ENCODE results near the gene GSTO2. TPM values are rescaled to one million over a fixed set of nuclear protein-coding genes. Genes with fewer than 3 reads are reported as not detected.

Gene GSTO2
- total and polyA plus RNA-seq, 5 experiments from 2014 or later, result 0.15 to 2.0 (median 1.4) TPM

DNA sequence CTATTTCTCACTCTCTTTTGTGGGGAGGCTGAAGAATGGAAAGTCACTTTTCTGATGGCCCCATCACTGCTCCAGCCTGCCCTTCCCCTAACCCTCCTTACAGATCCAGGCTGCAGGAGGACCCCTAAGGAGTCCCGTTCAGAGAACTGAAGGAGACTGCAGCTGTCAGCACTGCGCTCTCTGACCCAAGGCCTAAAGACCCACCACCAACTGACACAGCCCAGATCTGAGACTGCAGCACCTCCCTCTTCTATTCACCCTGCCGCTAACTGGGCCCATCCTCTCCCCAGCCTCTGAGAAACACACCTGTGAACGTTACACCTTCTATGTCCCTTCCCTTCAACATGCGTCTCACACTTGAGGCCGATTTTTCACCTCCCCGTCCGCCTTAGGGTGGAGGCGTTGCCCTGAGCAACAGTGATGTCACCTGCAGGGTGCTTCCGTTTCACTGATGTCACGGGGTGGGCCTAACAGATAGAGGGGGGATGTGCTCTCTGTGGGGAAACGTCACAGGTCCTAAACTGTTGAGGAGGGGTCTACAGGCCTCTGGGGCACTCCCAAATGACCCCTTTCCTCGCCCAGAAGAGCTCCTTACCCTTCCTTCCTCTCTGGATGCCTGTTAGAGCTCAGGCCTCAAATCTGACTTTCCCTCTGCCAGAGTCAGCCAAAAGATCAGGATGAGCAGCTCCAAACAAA lies 64.2 kb downstream of the GSTO2 start:
- H3K4me1 Mint-ChIP-seq, result peaks cover 47 to 88% (median 86%) of the 10 kb centered on the region in 4 donors
- POLR2A ChIA-PET, result interaction anchor here (1.4 to 7.6 kb wide), 3 partner anchors 10 to 26 kb away, joined by 3 to 93 read pairs (median 5); no protein-coding TSS in a partner anchor
- H3K36me3 Mint-ChIP-seq, result peaks cover 0 to 14% (median 0%) of the 10 kb centered on the region in 3 donors
- H3K27me3 Mint-ChIP-seq, result peaks cover 0 to 2% (median 0%) of the 10 kb centered on the region in 5 donors
- peak overlapping the region; percentile 61 to 100 (median 76) for H3K4me3 Mint-ChIP-seq
- H3K27ac Mint-ChIP-seq, result peak overlapping the region; percentile 90 to 100 (median 98)
- H3K9me3 Mint-ChIP-seq, result no peaks in the 10 kb centered on the region
- ATAC-seq (peak; percentile 33 to 70), DNase-seq (peak; percentile 57 to 95 (median 88))

DNA sequence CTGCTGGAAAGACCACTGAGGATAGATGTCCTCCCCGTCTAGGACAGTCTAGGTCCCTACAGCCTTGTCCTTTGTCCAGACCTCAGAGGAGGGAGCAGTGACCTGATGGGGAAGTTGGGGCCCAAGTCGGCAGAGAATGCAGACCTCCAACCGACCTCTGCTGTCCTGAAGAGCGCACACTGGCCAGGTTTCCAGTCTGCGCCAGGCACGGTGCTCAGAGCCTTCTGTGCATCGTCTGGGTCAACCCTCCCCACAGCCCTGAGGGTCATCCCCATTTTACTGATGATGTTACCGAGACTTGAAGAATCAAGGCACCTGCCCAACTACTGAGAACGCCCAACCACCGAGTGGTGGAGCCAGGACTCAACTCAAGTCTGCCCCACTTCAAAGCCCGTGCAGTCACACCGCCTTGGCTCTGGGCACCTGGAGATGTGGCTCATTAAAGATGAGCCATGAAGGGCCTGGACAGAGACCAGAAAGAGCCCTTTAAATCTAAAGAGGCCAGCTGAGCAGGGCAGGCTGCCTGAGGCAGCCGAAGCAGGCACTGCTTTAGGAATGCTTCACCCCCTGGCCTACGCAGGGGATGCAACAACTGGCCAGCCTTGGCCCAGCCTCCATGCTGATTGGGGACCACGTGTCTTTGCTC lies 64.9 kb downstream of the GSTO2 start:
- Mint-ChIP-seq H3K9me3 (no peaks in the 10 kb centered on the region), H3K27me3 (peaks cover 0 to under 1% (median 0%) of the 10 kb centered on the region in 5 donors), H3K36me3 (peaks cover 0 to 14% (median 0%) of the 10 kb centered on the region in 3 donors), H3K27ac (peak overlapping the region; percentile 90 to 100 (median 98)), H3K4me3 (peak overlapping the region; percentile 61 to 100 (median 76)), H3K4me1 (peaks cover 45 to 83% (median 82%) of the 10 kb centered on the region in 4 donors)
- DNase-seq, result no peak
- no peak for ATAC-seq
- POLR2A ChIA-PET, result interaction anchor here (0.5 to 7.6 kb wide), 8 partner anchors 11 to 74 kb away, joined by 3 to 93 read pairs (median 4); no protein-coding TSS in a partner anchor

DNA sequence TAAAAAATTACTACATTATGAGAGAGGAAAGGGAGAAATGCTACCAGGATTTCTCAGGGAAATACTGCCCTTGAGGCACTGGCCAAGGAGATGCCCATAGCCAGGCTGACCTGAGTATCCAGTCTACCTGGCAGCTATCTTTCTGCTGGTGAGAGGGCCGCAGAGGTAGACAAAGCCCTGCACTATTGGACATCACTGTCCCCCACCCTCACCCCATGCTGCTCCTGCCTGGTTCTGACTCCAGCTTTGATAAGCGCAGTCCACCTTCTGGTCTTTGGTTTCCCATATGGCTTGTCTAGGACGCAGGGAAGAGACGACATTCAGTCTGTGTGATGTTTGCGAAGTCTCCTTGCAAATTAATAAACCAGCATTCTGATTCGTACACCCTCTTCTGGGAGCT lies 65.6 kb downstream of the GSTO2 start:
- Mint-ChIP-seq H3K4me1 (peaks cover 39 to 83% (median 82%) of the 10 kb centered on the region in 4 donors), H3K27me3 (no peaks in the 10 kb centered on the region), H3K4me3 (peak overlapping the region; percentile 45 to 100 (median 98)), H3K36me3 (peaks cover 0 to 14% (median 0%) of the 10 kb centered on the region in 3 donors), H3K9me3 (no peaks in the 10 kb centered on the region), H3K27ac (peak overlapping the region; percentile 90 to 100 (median 98))
- POLR2A ChIA-PET, result interaction anchor here (1.0 to 7.6 kb wide), 7 partner anchors 11 to 75 kb away, joined by 3 to 93 read pairs (median 4); no protein-coding TSS in a partner anchor
- DNase-seq, result no peak
- no peak for ATAC-seq

DNA sequence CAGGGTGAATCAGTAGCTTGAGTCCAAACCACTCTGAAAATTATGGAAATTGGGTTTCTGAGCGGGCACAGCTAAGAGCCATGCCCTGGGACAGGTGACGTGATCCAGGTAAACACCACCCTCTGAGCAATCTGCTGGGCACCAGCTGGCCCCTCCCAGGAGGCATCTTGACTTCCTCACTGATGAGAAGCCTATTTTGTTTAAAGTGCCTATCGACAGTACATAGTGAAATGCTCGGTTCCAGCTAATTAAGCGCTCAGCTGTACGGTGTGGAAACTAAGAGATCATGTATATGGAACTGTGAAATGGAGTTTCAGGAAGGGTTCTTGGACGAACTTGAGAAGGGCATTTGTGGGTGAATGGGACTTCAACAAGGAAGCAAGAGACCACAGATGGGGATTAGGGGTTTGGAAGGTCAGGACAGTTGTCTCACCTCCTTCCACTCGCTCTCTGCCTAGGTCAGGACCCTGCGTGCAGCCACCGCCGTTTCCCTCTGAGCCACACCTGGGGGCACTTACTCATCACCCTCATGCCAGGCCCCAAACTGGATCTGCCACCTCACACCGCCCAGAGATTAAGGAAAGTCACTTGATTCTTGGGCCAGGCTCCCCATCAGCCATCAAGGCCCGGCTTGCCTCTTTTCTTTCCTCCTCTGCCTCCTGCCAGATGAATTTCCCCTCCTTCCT lies 66.1 kb downstream of the GSTO2 start:
- no peaks in the 10 kb centered on the region for H3K27me3 Mint-ChIP-seq
- H3K9me3 Mint-ChIP-seq, result no peaks in the 10 kb centered on the region
- peak overlapping the region; percentile 45 to 100 (median 98) for H3K4me3 Mint-ChIP-seq
- DNase-seq (no peak), ATAC-seq (peak in 1 of 2 donors; percentile 11)
- peak overlapping the region; percentile 90 to 100 (median 98) for H3K27ac Mint-ChIP-seq
- peaks cover 39 to 80% (median 79%) of the 10 kb centered on the region in 4 donors for H3K4me1 Mint-ChIP-seq
- POLR2A ChIA-PET, result interaction anchor here (1.0 to 7.6 kb wide), 7 partner anchors 12 to 75 kb away, joined by 3 to 93 read pairs (median 4); no protein-coding TSS in a partner anchor
- peaks cover 0 to 14% (median 0%) of the 10 kb centered on the region in 3 donors for H3K36me3 Mint-ChIP-seq

DNA sequence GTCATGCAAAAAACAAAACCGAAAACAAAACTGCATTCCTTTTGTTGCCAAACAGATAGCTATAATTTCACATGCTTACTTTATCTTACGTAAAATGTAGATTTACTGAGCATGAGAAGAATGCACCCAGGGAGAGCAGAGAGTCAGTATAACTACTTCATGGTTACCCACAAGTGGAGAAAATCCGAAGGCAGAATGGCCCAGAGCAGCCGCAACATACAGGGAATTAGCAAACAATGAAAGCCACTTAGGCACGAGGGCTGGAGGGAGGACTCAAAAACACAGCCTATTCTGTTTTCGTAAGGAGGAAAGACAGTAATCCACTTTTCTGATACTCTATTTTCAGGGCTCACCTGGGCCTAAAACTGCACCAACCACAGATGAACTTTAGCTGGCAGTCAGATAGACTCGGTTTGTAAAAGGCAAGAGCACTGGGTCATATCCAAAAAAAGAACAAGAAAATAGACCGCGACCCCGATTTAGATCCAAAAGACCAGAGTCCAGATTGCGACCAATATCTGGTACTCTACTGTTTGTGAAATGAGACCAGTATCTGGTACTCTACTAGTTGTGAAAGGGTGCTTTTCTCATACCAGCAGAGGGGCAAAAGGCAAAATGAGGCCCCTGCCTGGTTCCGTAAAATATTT lies 68.0 kb downstream of the GSTO2 start:
- no peak for DNase-seq
- Mint-ChIP-seq H3K4me1 (peaks cover 28 to 65% (median 62%) of the 10 kb centered on the region in 4 donors), H3K27me3 (no peaks in the 10 kb centered on the region), H3K27ac (peak overlapping the region; percentile 93 to 100 (median 98)), H3K9me3 (no peaks in the 10 kb centered on the region), H3K36me3 (peaks cover 0 to 5% (median 0%) of the 10 kb centered on the region in 3 donors), H3K4me3 (peak overlapping the region; percentile 89 to 100 (median 98))
- POLR2A ChIA-PET, result interaction anchor here (0.6 to 7.6 kb wide), 8 partner anchors 9 to 30 kb away, joined by 3 to 93 read pairs (median 4); partner anchors contain the start of gene CFAP58
- ATAC-seq, result no peak

DNA sequence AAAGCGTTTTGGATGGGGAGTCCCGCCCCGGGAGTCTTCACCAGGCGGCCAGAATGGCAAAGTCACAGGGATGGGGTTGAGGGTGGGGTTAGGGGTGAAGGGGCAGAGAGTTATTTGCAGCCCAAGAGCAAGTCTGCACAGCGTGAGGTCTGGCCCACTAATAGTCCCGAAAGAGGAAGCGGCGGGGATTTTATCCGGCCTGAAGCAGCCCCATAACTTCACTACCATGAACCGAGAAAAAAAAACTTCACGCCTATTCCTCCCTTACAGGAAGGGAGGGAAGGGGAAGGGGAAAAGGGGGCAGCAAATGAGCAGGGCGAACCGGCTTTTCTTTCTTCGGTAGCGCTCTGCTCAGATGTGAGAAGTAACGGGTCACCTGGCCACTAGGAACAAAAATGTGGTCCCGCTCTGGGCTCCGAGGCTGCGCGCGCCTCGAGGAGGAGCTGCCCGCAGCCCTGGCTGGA lies 68.6 kb downstream of the GSTO2 start:
- DNase-seq (peak in 1 of 10 donors; percentile 33), ATAC-seq (peak; percentile 3 to 27)
- H3K27ac Mint-ChIP-seq, result peak overlapping the region; percentile 93 to 100 (median 98)
- H3K4me1 Mint-ChIP-seq, result peaks cover 28 to 59% (median 59%) of the 10 kb centered on the region in 4 donors
- no peaks in the 10 kb centered on the region for H3K9me3 Mint-ChIP-seq
- H3K4me3 Mint-ChIP-seq, result peak overlapping the region; percentile 89 to 100 (median 98)
- POLR2A ChIA-PET, result interaction anchor here (0.9 to 7.6 kb wide), 13 partner anchors 8 to 216 kb away, joined by 3 to 93 read pairs (median 7); partner anchors contain the start of genes CFAP58 and SFR1
- H3K36me3 Mint-ChIP-seq, result peaks cover 0 to 4% (median 0%) of the 10 kb centered on the region in 3 donors
- H3K27me3 Mint-ChIP-seq, result no peaks in the 10 kb centered on the region

DNA sequence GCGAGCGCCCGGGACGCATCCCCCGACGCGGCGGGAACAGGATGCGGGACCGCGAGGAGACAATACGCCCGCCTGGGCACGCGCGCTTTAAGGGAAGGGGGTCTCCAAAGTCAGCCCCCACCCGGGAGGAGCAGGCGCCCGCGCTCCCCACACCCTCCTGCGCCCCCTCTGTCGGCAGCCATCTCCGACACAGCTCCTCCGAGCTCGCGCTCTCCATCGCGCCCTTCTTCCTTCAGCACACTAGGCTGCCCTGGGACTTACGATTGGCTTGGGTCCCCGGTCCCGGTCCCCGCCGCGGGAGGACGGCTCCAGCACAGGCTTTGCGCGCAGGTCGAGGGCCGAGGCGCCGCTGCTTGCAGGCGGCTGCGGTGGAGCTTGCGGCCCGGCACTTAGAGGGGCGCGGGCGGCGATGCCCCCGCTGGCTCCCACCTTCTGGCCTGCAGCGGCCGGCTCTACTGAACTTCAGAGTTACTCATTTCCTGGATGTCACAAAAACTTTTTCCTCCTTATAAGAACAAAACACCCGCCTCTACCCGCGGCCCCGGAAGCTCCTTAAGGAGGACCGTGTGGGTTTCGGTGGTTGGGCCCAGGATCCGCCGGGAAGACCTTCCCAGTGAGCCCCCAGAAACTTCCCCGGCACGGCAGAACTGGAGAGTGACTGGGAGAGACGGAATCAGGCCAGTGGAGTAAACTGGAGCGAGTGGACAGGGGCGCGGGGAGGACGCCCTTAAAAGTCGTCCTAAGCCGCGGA lies 69.2 kb downstream of the GSTO2 start, which contains the start of gene ITPRIP:
Gene ITPRIP (minus strand): TSS at position 481 of the 751 bp plus-strand sequence. CDS start 22,414 bp downstream, outside the sequence.
- peak; percentile 56 to 95 (median 74) for DNase-seq
- Mint-ChIP-seq H3K9me3 (no peaks in the 10 kb centered on the region), H3K4me1 (peaks cover 23 to 53% (median 53%) of the 10 kb centered on the region in 4 donors), H3K27me3 (no peaks in the 10 kb centered on the region), H3K4me3 (peak within 1 kb of the TSS; percentile 89 to 100 (median 98)), H3K36me3 (no peaks in the 10 kb centered on the region), H3K27ac (peak within 1 kb of the TSS; percentile 95 to 100 (median 98))
- peak; percentile 73 to 78 for ATAC-seq
- POLR2A ChIA-PET, result interaction anchor here (0.8 to 7.6 kb wide), 20 partner anchors 8 to 421 kb away, joined by 3 to 93 read pairs (median 5); partner anchors contain the start of genes CFAP58, GSTO1, SFR1 and STN1

DNA sequence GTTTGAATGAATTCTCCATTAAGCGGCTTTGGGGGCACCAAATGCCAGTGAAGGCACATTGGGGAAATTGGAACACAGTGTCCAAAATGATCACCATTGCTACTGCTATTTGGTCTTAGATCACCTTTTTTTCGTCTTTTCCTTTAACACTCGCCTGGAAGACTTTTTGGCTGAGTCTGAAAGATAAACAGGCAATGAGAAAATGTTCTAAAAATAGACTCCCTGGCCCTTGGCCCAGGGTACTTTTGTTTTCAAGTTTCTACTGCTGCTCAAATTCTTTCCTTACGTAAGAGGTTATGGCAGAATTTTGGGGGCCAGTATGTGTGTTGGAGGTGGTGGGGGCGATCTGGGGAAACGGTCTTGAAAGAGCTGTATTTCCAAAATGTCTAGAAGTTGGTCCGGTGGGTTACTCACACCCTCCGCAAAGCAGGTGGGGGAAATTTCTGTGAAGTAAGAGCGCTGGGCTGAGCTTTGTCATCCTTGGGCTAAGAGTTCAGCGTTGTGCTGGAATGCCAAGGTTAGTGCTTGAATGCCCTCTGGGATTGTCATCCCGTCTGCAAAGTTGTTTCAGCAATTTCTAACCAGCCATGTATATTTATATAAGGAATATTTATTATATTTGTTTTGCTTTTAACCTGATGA lies 70.6 kb downstream of the GSTO2 start:
- Mint-ChIP-seq H3K27me3 (no peaks in the 10 kb centered on the region), H3K9me3 (no peaks in the 10 kb centered on the region), H3K4me1 (peaks cover 18 to 39% (median 38%) of the 10 kb centered on the region in 4 donors), H3K4me3 (peak overlapping the region; percentile 89 to 100 (median 98)), H3K27ac (peak overlapping the region in 9 of 10 donors; percentile 95 to 100 (median 99)), H3K36me3 (no peaks in the 10 kb centered on the region)
- no peak for DNase-seq
- no peak for ATAC-seq
- POLR2A ChIA-PET, result interaction anchor here (1.1 to 7.6 kb wide), 7 partner anchors 11 to 422 kb away, joined by 3 to 93 read pairs (median 10); partner anchors contain the start of genes CFAP58 and STN1

DNA sequence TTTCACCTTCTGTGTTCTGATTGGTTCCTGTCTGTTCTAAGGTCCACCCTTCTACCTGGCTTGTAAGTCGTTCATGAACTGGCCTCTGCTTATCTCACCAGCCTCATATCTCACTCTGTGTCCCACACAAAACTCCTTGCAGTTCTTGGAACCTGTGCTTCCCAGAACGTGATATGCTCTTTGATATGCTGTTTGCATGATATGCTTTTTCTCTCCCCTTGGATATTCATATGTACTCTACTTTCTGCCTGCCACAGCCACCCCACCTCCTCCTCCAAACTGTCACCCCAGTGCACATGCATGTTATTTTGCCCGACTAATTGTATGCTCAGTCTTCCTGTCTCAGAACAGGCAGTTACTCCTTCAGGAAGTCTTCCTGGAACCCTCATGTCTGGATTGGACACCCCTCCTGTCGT lies 71.1 kb downstream of the GSTO2 start:
- H3K27me3 Mint-ChIP-seq, result no peaks in the 10 kb centered on the region
- H3K36me3 Mint-ChIP-seq, result no peaks in the 10 kb centered on the region
- peak overlapping the region in 8 of 10 donors; percentile 16 to 100 (median 70) for H3K4me3 Mint-ChIP-seq
- ATAC-seq (no peak), DNase-seq (no peak)
- no peaks in the 10 kb centered on the region for H3K9me3 Mint-ChIP-seq
- POLR2A ChIA-PET, result interaction anchor here (2.8 to 7.6 kb wide), 2 partner anchors 11 to 33 kb away, joined by 19 to 93 read pairs; no protein-coding TSS in a partner anchor
- H3K27ac Mint-ChIP-seq, result peak overlapping the region in 5 of 10 donors; percentile 2 to 99 (median 69)
- H3K4me1 Mint-ChIP-seq, result peaks cover 12 to 34% (median 33%) of the 10 kb centered on the region in 4 donors

DNA sequence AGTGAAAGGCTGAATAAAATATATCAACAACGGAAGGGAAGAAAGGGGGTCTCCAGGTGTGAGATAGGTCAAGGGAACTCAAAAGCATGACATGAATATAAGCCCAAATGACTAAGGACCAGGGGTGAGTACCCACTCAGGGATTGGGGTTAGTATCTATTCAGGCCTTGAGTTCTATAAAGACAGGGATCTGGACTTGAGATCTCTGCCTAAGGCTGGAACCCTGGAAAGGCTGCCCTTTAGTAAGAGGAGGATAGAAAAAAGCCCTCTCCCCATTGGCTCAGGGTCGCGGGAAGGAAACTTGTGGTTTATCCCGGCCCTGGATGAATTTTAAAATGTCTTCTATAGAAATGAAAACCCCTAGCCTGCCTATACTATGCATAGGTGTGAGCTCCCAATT lies 71.7 kb downstream of the GSTO2 start:
- Mint-ChIP-seq H3K9me3 (peaks cover 0 to 4% (median 0%) of the 10 kb centered on the region in 9 donors), H3K4me3 (peak overlapping the region in 2 of 10 donors; percentile 40 to 97), H3K27ac (peak overlapping the region in 3 of 10 donors; percentile 28 to 99 (median 95)), H3K36me3 (no peaks in the 10 kb centered on the region), H3K4me1 (peaks cover 9 to 34% (median 30%) of the 10 kb centered on the region in 4 donors), H3K27me3 (no peaks in the 10 kb centered on the region)
- DNase-seq, result no peak
- no peak for ATAC-seq
- POLR2A ChIA-PET, result interaction anchor here (1.3 kb wide), 1 partner anchor 11 kb away, joined by 3 read pairs; no protein-coding TSS in a partner anchor

Measured in naive thymus-derived CD8-positive, alpha-beta T cell (primary cell).